Measurements from ENCODE around the gene SYNGR2. TPM values are rescaled to one million over a fixed set of nuclear protein-coding genes. Genes with fewer than 3 reads are reported as not detected.

The SYNGR2 gene
- total RNA-seq, 1 donor from 2014 or later: 41.9 TPM

- Histone ChIP-seq H3K36me3 (ENCODE audit: control insufficient read depth, insufficient read depth, low read length) (peaks cover 9% of the 10 kb centered on the region), H3K27me3 (ENCODE audit: control insufficient read depth, insufficient read depth, low read length) (no peaks in the 10 kb centered on the region), H3K4me3 (ENCODE audit: low read depth, low read length) (no peak overlapping the region)
- DNase-seq (ENCODE audit: low read depth) (no peak), FAIRE-seq (no peak)
- no peak for TF ChIP-seq CTCF (IDR thresholded peaks at IDR 0.05; ENCODE audit: insufficient read depth, low read length, severe bottlenecking)
Observed at GRCh38 chr17:78122216-78122930, 46.0 kb upstream of the SYNGR2 start.

- peaks cover 9% of the 10 kb centered on the region for H3K36me3 ChIP-seq (ENCODE audit: control insufficient read depth, insufficient read depth, low read length)
- no peak for TF ChIP-seq CTCF (IDR thresholded peaks at IDR 0.05; ENCODE audit: insufficient read depth, low read length, severe bottlenecking)
- no peak for FAIRE-seq
Observed at GRCh38 chr17:78122931-78123249, 45.5 kb upstream of the SYNGR2 start.

GRCh38 chr17:78123258-78123929 is 45.0 kb upstream of the SYNGR2 start:
- DNase-seq (ENCODE audit: low read depth) (no peak), FAIRE-seq (no peak)
- no peak overlapping the region for H3K4me3 ChIP-seq (ENCODE audit: low read depth, low read length)
- H3K27me3 ChIP-seq (ENCODE audit: control insufficient read depth, insufficient read depth, low read length): no peaks in the 10 kb centered on the region
- TF ChIP-seq CTCF (IDR thresholded peaks at IDR 0.05; ENCODE audit: insufficient read depth, low read length, severe bottlenecking): no peak
- peaks cover 9% of the 10 kb centered on the region for H3K36me3 ChIP-seq (ENCODE audit: control insufficient read depth, insufficient read depth, low read length)

More at GRCh38 chr17:78122931-78123249, 45.5 kb upstream of the SYNGR2 start:
- no peak for DNase-seq (ENCODE audit: low read depth)
- H3K27me3 ChIP-seq (ENCODE audit: control insufficient read depth, insufficient read depth, low read length): no peaks in the 10 kb centered on the region
- H3K4me3 ChIP-seq (ENCODE audit: low read depth, low read length): no peak overlapping the region

- FAIRE-seq: no peak
- Histone ChIP-seq H3K27me3 (ENCODE audit: control insufficient read depth, insufficient read depth, low read length) (no peaks in the 10 kb centered on the region), H3K36me3 (ENCODE audit: control insufficient read depth, insufficient read depth, low read length) (peaks cover 9% of the 10 kb centered on the region), H3K4me3 (ENCODE audit: low read depth, low read length) (no peak overlapping the region)
- TF ChIP-seq CTCF (IDR thresholded peaks at IDR 0.05; ENCODE audit: insufficient read depth, low read length, severe bottlenecking): no peak
- no peak for DNase-seq (ENCODE audit: low read depth)
Observed at GRCh38 chr17:78124081-78124835, 44.1 kb upstream of the SYNGR2 start.

- DNase-seq (ENCODE audit: low read depth) (no peak), FAIRE-seq (no peak)
- TF ChIP-seq CTCF (IDR thresholded peaks at IDR 0.05; ENCODE audit: insufficient read depth, low read length, severe bottlenecking): no peak
- H3K27me3 ChIP-seq (ENCODE audit: control insufficient read depth, insufficient read depth, low read length): no peaks in the 10 kb centered on the region
- peaks cover 9% of the 10 kb centered on the region for H3K36me3 ChIP-seq (ENCODE audit: control insufficient read depth, insufficient read depth, low read length)
- H3K4me3 ChIP-seq (ENCODE audit: low read depth, low read length): no peak overlapping the region
Observed at GRCh38 chr17:78124836-78125137, 43.6 kb upstream of the SYNGR2 start.
